GM18517 (cell line): ENCODE measurements around the gene ARAP1.
"Not testable (repeated sequence)": the region's sequence is repeated elsewhere in the genome, so short reads cannot be mapped to it uniquely, and the experiment has no call there.

ENCODE experiments used
- ATAC-seq: cut with Tn5 transposase; IDR thresholded peaks from one replicate; pipeline ENCODE4 v1.9.1; 2021; ENCODE audit warnings: mild to moderate bottlenecking, moderate library complexity; ENCODE audit not compliant: unreplicated experiment

The ARAP1 gene

DNA sequence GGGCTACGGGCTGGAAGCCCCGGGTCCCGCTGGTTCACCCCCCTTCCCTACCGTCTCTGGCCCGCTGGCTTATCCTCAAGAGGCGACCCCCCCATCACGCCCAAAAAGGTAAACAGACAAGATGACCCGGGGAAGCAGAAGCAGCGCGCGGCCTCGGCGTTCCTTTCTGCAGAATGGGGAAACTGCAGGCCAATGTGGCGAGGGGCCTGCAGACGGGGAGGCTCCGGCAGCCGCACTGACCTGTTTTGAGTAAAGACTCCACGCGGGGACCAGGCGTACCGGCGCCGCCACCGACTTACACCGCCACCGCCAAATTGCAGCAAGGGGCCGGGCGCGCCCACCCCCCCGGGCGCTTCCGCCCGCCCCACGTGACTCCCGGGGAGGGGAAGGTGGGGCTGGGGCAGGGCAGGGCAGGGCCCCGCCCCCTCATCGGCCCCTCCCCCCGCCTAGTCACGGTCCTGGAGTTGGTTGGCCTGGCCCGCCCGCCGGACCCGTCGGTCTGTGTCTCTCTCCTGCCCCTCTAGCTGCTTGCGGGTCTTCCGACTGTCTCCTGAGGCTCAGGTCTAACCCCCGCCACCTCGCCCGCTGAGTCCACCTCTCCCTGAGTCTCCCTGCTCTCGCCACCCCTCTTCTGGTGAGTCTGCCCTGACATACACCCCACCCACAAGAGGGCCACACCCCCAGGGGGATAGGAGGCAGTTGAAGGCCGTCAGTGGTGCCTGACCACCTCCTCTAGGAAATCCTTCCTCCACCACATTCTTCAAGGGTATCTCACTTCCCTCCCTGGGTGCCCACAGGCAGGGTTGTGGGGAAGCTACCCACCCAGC, at the start of gene ARAP1:
TSS of gene ARAP1 (minus strand) at position 321 of the 827 bp plus-strand sequence. CDS start 25,280 bp downstream, outside the sequence.
- ATAC-seq: peak; percentile 63

DNA sequence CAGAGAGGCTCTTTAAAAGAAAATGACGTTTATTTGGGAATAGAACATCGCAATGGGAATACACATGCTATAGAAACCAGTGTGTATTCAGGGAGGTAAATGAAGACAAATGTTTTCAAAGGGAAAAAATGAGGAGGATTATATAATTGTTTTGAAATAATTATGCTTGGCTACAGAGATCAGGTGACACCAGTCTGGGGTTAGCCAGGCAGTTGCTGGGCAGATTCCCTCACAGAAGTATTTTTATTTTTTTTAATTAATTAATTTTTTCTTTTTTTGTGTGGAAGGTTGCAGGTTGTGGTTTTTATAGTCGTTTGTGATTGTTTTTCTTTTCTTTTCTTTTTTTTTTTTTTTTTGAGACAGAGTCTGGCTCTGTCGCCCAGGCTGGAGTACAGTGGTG, 47.2 kb upstream of the ARAP1 start:
- ATAC-seq: no peak

DNA sequence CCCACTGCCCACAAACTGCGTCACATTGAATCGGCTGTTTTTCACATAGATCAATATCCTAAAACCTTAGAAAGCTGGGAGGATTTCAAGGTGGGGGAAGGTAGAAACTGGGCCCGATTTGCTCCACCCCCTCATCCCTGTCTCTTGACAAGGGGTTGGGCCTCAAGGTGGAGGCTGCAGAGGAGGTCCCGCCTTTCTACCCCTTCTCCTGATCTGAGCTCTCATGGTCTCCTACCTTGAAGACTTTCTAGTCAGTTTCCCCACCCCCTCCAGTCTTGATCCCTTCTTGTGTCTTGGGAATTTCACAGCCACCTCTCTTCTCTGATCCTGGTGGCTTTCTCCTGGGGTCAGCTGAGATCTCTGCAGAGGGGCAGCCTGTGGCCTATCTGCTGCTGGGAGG, 46.2 kb upstream of the ARAP1 start:
- ATAC-seq: no peak

DNA sequence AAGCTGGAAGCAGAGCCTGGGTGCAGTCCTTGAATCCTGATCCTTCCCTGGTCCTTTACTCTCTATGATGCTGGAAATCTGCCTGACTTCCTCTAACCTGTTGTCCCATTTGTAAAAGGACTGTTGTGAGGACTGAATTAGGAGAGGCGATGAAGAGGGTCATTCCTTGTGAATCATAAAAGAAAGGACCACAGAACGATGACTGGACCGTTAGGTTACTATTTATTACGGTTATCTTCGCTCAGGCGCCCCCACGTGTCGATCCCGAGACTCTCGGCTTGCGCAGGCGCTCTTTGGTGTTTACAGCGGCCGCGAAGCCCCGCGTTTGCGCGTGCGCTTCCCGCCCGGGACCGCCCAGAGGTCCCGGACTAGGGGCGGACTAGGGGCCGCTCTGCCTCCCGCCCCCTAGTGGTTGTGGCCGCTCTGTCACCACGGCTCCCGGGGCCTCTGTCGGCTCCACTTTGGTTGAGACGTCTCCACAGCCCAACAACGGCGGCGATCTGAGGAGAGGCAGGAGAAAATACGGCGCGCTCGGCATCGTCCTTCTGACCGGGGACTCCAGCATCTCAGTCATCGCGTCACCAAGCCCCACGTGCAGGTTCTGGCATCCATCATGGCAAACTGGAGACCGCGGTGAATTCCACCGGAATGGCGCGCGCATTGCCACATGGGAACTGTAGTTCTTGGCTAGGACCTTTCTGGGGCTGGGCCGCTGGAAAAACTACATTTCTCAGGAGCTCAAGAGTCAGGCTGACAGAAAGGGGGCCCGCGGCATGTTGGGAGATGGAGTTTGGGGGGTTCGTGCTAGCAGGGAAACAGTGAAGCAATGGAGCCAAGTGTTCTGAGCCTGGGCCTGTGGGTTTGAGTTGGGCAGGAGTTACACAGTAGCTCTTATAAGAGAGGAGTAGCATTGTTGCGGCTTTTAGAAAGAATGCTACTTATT, 41.5 kb upstream of the ARAP1 start, which contains the start of gene STARD10:
TSS of gene STARD10 (minus strand) at position 623 of the 943 bp plus-strand sequence. CDS start 12,866 bp downstream, outside the sequence.
- peak; percentile 70 for ATAC-seq

DNA sequence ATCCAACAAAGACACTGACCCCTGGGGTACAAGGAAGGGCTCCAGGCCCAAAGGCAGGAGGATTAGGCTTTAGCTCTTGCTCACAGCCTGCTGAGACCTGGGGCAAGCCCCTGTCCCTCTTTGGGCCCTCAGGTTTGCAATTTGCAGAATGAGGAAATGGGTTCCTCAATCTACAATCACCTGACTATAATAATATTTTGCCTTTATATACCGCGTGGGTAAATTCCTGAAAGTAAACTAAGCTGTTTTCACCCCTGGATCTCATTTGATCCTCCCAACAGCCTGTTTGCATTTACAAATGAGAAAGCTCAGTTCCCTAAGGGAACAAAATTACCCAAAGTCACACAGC, 40.8 kb upstream of the ARAP1 start:
- no peak for ATAC-seq

DNA sequence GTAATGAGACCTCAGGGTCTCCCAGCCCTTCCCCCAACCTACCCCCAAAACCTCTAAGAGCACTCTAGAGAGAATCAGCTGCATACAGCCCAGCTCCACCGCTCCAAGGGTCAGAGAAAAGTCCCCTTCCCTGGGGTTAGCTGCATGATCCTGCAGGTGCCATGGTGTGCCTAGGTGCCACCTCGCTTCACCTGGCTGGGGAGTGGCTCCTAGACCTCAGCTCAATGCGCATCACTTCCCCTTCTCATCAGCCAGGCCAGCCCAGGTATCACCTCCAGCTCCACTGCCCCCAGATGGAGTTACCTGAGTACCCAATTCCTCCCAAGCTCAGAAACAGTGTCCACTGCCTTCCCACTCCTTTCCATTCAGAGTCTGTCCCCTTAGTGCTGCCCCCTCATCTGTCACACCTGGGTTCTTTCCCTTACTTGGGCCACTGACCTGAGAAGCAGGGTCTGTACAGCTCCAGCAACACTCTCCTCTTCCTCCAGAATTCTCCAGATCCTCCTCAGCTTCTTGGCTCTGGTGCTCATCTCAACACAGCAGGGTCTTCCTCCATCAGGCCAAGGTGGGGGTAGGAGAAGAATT, 40.3 kb upstream of the ARAP1 start:
- ATAC-seq: no peak

DNA sequence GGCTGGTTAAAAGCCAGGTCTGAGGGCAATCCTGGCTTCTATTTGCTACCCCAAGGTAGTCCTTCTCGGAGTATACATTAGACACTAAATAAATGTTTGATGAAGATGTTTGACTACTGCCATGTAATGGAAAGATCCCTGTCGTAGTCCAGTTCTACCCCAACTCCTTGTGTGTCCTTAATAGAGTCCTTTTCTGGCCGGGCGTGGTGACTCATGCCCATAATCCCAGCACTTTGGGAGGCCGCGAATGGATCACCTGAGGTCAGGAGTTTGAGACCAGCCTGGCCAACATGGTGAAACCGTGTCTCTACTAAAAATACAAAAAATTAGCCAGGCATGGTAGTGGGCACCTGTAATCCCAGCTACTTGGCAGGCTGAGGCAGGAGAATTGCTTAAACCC, 39.0 kb upstream of the ARAP1 start:
- not testable (repeated sequence) for ATAC-seq

DNA sequence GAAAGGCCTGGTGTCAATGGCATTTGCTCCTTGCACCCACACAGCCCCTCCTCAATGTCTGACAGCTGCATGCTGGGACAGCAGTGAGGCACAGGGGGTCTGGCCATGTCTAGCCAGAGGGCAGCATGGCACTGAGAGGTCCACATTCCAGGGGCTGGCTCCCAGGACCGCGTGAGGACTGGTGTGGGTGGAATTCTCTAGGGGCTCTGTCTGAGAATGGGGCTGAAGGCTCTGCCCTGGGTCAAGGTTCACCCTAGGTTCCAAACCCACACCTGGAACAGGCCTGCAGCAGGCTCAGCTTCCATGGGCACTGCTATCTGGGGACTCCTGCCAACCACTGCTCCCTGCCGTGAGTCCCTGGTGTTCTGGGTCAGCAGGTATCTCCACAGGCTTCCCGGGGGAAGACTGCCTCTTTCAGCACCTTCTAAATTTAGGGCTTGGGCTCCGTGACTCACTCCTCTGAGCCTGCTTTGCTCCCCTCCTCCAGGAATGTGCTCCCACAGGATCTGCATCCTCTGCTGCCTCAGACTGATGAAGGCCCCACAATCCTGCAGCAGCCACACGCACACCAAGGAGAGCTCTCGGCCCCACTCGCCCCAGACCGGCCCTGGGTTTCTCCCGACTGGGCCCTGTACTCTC, 37.4 kb upstream of the ARAP1 start:
- no peak for ATAC-seq

DNA sequence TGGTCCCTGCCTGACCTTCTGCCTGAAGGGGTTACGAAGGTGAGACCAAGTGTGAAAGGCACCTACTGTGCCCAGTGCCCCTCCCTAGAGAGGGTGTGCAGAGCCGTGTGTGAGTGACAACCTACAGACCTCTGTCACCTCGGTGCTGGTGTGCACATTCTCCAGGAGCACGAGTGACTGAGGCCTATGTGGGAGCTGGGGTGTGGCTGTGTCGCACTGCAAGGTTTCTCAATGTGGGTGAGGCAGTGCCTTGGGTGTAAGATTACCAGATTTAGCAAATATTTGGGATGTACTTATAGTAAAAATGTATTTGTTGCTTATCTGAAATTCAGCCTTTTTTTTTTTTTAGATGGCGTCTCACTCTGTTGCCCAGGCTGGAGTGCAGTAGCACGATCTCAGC, 36.0 kb upstream of the ARAP1 start:
- no peak for ATAC-seq

DNA sequence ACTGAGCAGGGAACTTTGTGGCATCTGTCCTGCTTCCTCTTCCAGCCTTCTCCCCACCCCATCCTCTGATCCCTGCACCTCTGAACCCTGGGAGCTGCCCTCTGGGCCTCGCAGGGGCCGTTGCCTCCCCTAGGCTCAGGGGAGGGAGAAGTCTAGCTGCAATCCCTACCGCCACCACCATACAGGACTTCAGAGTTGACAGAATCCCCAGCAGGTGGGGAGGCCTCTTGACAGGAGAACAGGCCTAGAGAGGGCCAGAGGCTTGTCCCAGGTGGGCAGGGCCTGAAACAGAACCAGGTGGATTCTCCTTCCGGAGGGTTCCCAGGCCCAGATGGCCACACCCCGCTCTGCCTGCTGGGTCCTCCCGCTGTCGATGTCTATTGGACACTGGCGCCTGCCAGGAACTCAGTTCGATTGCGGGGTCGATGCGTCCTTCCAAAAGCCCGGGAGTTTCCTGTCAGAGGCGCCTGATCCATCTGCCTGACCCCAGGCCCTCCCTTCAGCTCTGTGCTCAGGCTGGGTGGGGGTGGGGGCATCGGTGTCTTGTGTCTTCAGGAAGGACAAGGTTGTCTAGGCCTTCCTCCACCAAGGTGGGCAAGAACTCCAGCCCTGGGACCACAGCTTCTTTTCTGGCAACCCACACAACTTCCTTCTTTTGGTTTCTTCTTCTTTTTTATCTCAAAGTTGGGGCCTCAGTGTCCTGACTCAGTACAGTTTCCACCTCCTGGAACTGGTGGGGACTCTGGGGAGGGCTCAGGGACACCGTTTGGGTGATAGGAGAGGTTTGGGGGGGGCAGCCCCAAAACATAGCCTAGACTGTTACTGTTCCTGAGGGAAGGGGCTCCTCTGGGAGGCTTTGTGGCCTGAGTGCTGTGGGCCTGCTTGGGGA, 35.3 kb upstream of the ARAP1 start:
- no peak for ATAC-seq

DNA sequence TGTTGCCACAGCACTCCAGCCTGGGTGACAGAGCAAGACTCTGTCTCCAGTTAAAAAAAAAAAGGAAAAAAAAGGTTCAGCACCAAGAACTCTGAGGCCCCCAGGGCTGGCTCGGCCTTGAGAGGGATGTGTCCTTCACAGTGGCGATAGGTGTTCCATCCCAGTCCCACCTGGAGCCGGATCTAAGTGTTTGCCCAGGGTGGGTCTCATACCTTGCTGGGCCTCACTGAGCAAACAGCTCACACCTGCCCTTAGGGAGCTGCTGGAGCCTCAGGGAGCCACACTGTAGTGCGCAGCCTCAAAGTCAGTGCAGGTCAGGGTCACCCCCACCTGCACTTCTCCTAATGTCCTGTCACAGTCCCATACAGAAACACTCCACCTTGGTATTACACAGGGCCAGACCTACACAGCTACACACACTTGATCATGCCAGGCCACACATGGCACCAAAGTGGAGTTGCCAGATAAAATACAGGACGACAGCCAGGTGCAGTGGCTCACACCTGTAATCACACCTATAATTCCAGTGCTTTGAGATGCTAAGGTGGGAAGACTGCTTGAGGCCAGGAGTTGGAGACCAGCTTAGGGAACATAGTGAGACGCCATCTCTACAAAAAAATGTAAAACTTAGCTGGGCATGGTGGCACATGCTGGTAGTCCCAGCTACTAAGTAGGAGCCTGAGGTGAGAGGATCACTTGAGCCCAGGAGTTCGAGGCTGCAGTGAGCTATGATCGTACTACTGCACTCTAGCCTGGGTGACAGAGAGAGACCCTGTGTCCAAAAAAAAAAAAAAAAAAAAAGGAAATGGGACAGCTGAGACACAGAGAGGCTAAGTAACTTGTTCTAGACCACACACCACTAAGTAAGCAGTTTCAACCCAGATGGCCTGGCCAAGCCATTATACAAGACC, 34.4 kb upstream of the ARAP1 start:
- no peak for ATAC-seq

DNA sequence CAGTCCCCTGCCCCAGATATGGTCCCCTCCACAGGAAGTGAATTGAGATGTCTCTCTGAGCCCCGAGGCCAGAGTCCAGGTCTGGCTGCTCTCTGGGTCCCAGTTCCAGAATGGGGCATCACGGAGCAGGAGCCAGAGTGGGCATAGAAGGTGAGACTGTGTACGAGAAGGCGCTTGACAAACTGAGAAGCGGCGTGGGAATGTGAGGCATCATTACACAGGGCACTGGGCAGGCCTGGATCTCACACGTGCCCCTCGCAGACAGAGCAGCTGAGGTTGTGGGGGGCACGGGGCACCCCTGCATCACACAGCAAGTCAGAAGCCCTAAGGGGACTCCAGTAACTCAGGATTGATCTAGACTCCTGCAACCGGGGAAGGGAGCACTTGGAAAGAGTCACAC, 32.5 kb upstream of the ARAP1 start:
- ATAC-seq: no peak

DNA sequence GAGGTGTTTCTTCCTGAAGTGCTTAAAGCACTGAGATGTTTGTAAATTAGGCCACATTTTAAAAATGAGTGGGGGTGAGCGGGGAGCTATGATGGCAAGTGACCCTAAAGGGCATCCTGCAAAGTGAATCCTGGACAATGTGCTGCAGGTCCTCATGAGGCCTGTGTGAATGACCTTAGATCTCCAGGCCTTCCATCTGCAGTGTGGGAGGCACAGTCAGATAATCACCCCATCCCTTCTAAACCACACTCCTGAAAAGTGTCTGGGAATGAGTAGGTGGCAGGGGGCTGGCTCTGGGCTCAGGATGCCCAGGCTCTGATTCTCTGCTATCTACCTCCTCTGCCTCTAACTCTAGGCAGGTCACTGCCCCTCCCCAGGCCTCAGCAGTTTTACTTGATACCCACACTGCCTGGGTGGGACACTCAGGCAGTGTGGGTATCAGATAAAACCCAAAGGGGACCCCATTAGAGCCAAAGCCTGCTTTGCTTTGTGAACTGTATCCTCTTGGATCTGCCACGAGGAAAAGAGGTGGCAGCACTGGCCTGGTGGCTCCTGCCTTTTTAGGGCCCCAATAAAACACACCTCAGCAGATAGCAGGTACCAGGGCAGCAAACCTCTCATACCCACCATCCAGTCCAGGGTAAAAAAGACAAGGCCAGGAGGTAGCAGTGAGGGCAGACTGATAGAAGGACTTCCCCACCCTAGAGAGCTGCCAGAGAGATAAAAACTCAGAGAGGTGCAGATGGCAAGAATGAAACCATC, 31.1 kb upstream of the ARAP1 start:
- no peak for ATAC-seq

DNA sequence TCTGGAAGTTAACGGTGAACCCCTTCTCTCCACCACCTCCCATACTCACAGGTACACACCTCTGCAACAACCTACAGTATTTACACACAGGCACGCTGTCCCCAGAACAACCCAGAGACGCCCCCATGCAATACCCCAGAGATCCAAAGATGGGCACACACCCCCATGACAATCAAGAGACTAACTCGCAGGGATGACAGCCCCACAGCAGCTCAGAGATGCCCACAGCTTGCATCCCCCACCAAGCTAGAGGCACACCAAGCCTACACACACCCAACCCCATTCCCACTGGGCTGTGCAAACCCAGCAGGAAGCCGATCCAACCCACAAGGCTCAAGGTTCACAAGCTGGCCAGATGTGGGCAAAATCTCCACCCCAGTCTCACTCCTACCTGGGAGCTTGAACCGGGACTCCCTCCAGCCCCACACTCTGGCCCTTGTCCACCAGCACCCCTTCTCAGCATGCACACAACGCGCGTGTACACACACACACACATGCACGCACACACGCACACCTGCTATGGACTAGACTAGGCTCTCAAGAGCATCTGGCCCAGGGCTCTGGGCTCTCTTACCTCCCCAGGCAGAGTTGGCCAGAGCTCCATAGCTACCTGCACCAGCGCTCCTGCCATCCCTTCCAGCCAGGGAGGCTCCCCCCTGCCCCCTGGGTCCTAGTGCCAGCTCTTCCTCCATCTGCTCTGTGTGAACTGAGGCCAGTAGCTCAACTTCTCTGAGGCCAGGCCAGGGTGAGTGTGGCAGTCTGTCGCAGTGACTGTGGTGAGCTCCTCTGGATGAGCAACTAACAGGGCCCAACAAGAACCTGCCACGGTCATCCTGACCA, 30.1 kb upstream of the ARAP1 start:
- no peak for ATAC-seq

DNA sequence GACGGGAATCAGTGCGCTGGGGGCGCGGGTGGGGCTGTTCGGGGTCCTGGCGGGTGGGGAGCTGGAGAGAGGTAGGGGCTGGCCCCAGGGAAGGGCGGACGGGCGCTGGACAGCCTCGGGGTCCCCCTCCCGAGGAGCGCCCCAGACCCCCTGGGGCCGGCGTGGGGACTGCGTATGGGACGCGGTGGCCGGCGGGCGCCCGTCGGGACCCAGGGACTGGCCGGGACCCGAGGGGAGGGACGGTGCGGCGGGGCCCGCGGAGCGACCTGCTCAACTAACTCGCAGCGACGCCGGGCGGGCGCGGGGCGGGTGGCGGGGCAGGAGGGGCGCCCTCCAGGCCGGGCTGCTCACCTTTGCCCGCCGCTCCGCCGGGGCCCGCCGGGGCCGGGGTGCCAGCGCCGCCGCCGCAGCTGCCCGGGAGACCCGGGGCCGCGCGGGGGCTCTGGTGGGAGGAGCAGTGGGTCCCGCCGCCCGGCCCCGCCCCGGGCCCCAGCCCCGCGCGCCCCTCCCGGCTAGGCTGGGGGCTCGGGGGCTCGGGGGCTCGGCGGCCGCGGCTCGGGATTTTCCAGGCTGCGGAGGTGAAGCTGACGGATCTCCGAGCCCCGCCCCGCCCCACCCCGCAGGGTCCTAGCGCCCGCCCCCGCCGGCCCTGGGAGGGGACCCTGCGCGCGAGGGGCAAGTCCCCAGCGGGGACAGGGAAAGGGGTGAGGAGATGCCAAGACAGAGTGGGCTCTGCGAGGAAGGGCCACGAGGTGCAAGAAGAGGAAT, 29.3 kb upstream of the ARAP1 start:
- ATAC-seq: no peak

DNA sequence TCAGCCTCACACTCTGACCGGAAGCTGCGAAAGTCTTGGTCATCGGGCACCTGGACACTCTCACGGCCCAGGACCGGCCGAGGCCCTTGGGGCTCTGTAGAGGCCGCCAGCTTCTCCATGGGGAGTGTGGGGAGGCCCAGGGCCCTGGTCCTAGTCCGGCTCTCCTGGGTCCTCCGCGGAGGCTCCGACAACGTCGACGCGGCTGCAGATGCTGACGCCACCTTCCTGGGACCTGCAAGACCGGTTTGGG, 28.8 kb upstream of the ARAP1 start:
- no peak for ATAC-seq
